Adipose tissue (tissue), 3 donors: ENCODE measurements around the gene NRN1L. TPM values are rescaled to one million over a fixed set of nuclear protein-coding genes. Genes with fewer than 3 reads are reported as not detected.

Source experiments
- H3K27ac ChIP-seq: one replicate; pipeline ENCODE4 v1.5.1; 2013; ENCODE audit warnings: low read depth, low read length
- WGBS, 3 donors: extraction: QIAGEN DNeasy Blood & Tissue Kit; methylation state at CpG; one replicate each; pipeline ENCODE4 v1.1.7; 2013; 5-methylcytosine and 5-hydroxymethylcytosine counted together
- polyA plus RNA-seq, 3 donors: library from polyadenylated mRNA; stranded (reverse); fragments of 200-250 nt; gene quantifications; one replicate each; pipeline ENCODE4 v1.2.3, GENCODE V29; 2013
- donor health status: healthy with polysubstance abuse.
- donor health status: Bipolar disorder and iron deficiency.
- donor health status: healthy.

The NRN1L gene
- polyA plus RNA-seq, 3 donors: 0.64 to 1.3 (median 0.89) TPM

- WGBS, 3 donors: 93 to 97% (median 94%) methylated on average over 9 of the region's 9 CpGs
- no peak overlapping the region for H3K27ac ChIP-seq
These were observed 5.8 kb upstream of the NRN1L start for GRCh38 chr16:67878846-67879245.

- WGBS, 3 donors: 91 to 96% (median 92%) methylated on average over 12 of the region's 12 CpGs
- no peak overlapping the region for H3K27ac ChIP-seq
These were observed 5.2 kb upstream of the NRN1L start for GRCh38 chr16:67879462-67879861.

- 73 to 95% (median 92%) methylated on average over 5 of the region's 5 CpGs for WGBS, 3 donors
- no peak overlapping the region for H3K27ac ChIP-seq
These were observed 4.7 kb upstream of the NRN1L start for GRCh38 chr16:67879936-67880335.

GRCh38 chr16:67880584-67880983 is 4.1 kb upstream of the NRN1L start:
- no peak overlapping the region for H3K27ac ChIP-seq
- WGBS, 3 donors: 90 to 94% (median 92%) methylated on average over 13 of the region's 13 CpGs

- no peak overlapping the region for H3K27ac ChIP-seq
- 89 to 93% (median 92%) methylated on average over 21 of the region's 21 CpGs for WGBS, 3 donors
These were observed 3.0 kb upstream of the NRN1L start for GRCh38 chr16:67881621-67882161.

- 71 to 81% (median 80%) methylated on average over 18 of the region's 18 CpGs for WGBS, 3 donors
- H3K27ac ChIP-seq: no peak overlapping the region
These were observed 2.1 kb upstream of the NRN1L start for GRCh38 chr16:67882374-67883145.

- H3K27ac ChIP-seq: no peak overlapping the region
- WGBS, 3 donors: 74 to 83% (median 78%) methylated on average over 6 of the region's 6 CpGs
These were observed 1.4 kb upstream of the NRN1L start for GRCh38 chr16:67883146-67883871.

DNA sequence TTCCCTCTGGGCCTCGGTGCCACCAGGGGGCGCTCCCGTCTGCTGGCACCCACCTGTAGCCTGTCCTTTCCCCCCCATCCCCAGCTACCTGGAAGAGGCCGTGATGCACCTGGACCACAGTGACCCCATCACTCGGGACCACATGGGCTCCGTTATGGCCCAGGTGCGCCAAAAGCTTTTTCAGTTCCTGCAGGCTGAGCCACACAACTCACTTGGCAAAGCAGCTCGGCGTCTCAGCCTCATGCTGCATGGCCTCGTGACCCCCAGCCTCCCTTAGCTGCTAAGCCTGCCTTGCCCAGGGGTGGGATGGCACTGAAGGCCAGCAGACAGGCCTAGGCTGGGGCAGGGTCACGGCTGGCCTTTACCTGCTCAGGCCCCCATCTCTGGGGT is 818 bp upstream of the NRN1L start:
- no peak overlapping the region for H3K27ac ChIP-seq
- WGBS, 3 donors: 48 to 62% (median 62%) methylated on average over 11 of the region's 11 CpGs

- WGBS, 3 donors: 92 to 93% (median 93%) methylated on average over 12 of the region's 12 CpGs
These were observed 860 bp downstream of the NRN1L start for GRCh38 chr16:67885545-67885944.

GRCh38 chr16:67885976-67886375 is 1.3 kb downstream of the NRN1L start:
- WGBS, 3 donors: 93 to 96% (median 96%) methylated on average over 19 of the region's 19 CpGs
- no peak overlapping the region for H3K27ac ChIP-seq

More at GRCh38 chr16:67885545-67885944, 860 bp downstream of the NRN1L start:
- H3K27ac ChIP-seq: no peak overlapping the region

GRCh38 chr16:67886387-67886786 is 1.7 kb downstream of the NRN1L start:
- no peak overlapping the region for H3K27ac ChIP-seq
- WGBS, 3 donors: 90 to 97% (median 95%) methylated on average over 5 of the region's 5 CpGs

- 83 to 94% (median 87%) methylated on average over 3 of the region's 3 CpGs for WGBS, 3 donors
These were observed 3.6 kb downstream of the NRN1L start for GRCh38 chr16:67888331-67888730.

GRCh38 chr16:67892375-67892774 is 7.7 kb downstream of the NRN1L start:
- H3K27ac ChIP-seq: no peak overlapping the region
- WGBS, 3 donors: 69 to 74% (median 70%) methylated on average over 5 of the region's 5 CpGs

More at GRCh38 chr16:67888331-67888730, 3.6 kb downstream of the NRN1L start:
- no peak overlapping the region for H3K27ac ChIP-seq

- 0% methylated on average over 66 to 90 of the region's 90 CpGs for WGBS, 3 donors
- H3K27ac ChIP-seq: no peak within 1 kb of the TSS
These were observed 8.4 kb downstream of the NRN1L start, which contains the start of gene PSKH1 for GRCh38 chr16:67892899-67893742. Gene PSKH1 (plus strand): TSS chr16:67893254. CDS start chr16:67908750, 15,496 bp downstream.

- WGBS, 3 donors: 7 to 25% (median 23%) methylated on average over 14 of the region's 14 CpGs
- no peak overlapping the region for H3K27ac ChIP-seq
These were observed 9.2 kb downstream of the NRN1L start for GRCh38 chr16:67893743-67894399.

DNA sequence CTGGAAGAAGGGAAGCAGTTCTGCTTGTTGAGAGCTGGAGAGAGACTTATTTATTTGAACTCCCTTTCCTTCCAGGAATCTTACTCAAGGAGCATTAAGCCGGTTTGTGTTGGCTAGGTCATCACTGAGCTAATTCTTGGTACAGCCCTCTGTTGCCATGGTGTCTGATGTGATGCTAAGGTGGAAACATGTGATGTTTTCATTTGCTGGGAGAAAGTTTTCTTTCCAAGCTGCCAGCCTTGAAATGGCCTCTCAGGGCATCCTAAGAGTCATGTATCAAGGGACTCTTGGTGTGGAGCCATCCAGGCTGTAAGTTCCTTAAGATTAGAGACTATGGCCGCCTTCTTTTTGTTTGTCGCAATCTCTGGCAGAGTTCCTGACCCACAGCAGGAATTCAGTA is 12.5 kb downstream of the NRN1L start:
- 62 to 71% (median 64%) methylated on average over 3 of the region's 3 CpGs for WGBS, 3 donors
- no peak overlapping the region for H3K27ac ChIP-seq

GRCh38 chr16:67901734-67902133 is 17.0 kb downstream of the NRN1L start:
- H3K27ac ChIP-seq: no peak overlapping the region
- WGBS, 3 donors: 83 to 95% (median 95%) methylated on average over 5 of the region's 5 CpGs

DNA sequence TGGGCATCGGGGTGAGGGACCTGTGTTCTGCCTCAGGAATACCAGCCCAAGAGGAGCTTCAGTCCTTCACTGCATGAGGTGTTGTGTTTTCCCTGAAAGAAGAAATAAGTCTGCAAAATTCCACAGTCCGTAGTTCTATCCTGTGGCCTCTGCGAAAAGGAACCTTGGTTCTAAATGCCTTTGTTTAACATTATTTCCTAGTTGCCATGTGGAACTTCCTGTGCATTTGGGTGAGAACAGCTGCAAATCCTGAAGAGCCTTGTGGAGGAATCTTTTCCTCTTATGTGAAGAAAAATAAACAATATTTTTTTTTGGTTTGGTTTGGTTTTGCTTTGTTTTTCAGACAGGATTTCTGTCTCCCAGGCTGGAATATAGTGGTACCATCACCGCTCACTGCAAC is 18.1 kb downstream of the NRN1L start:
- H3K27ac ChIP-seq: no peak overlapping the region
- 69 to 83% (median 82%) methylated on average over 4 of the region's 4 CpGs for WGBS, 3 donors
